ENCODE measurements around the gene PRSS22. TPM values are rescaled to one million over a fixed set of nuclear protein-coding genes. Genes with fewer than 3 reads are reported as not detected.

Gene PRSS22
- total and polyA plus RNA-seq, 4 donors: 11.5 to 34.1 (median 28.7) TPM

GRCh38 chr16:2827374-2827791 lies 30.6 kb downstream of the PRSS22 start:
- no peak for ATAC-seq (ENCODE audit: insufficient read depth, low FRiP score)
- Histone ChIP-seq H3K27ac (ENCODE audit: low read depth in 1 of 2, low read length in 1 of 2) (no peak overlapping the region), H3K4me3 (no peak overlapping the region), H3K27me3 (ENCODE audit: control insufficient read depth in 3 of 3, insufficient read depth in 3 of 3, low read length in 2 of 3) (no peaks in the 10 kb centered on the region), H3K9me3 (ENCODE audit: control insufficient read depth in 4 of 4, insufficient read depth in 3 of 4, low read length in 3 of 4) (no peaks in the 10 kb centered on the region), H3K4me1 (ENCODE audit: control insufficient read depth in 5 of 5, insufficient read depth in 5 of 5, low read length in 5 of 5) (peaks cover 0 to 13% (median 0%) of the 10 kb centered on the region in 5 donors), H3K9ac (ENCODE audit: insufficient read depth in 1 of 2, low read length in 2 of 2) (no peak overlapping the region), H3K36me3 (ENCODE audit: control insufficient read depth in 4 of 4, insufficient read depth in 4 of 4, low read length in 4 of 4) (no peaks in the 10 kb centered on the region)
- no peak for DNase-seq
- WGBS, 2 donors: 84 to 85% methylated on average over 15 of the region's 15 CpGs
- no peak for TF ChIP-seq CTCF (IDR thresholded peaks at IDR 0.05; ENCODE audit: control extremely low read depth, extremely low read depth)

- H3K4me3 ChIP-seq: no peak overlapping the region
- WGBS, 2 donors: 80% methylated on average over 18 to 19 of the region's 19 CpGs
- no peak overlapping the region for H3K9ac ChIP-seq (ENCODE audit: insufficient read depth in 1 of 2, low read length in 2 of 2)
- H3K27me3 ChIP-seq (ENCODE audit: control insufficient read depth in 3 of 3, insufficient read depth in 3 of 3, low read length in 2 of 3): no peaks in the 10 kb centered on the region
- ATAC-seq (ENCODE audit: insufficient read depth, low FRiP score) (no peak), DNase-seq (no peak)
- peaks cover 0 to 13% (median 0%) of the 10 kb centered on the region in 5 donors for H3K4me1 ChIP-seq (ENCODE audit: control insufficient read depth in 5 of 5, insufficient read depth in 5 of 5, low read length in 5 of 5)
- no peaks in the 10 kb centered on the region for H3K36me3 ChIP-seq (ENCODE audit: control insufficient read depth in 4 of 4, insufficient read depth in 4 of 4, low read length in 4 of 4)
- H3K9me3 ChIP-seq (ENCODE audit: control insufficient read depth in 4 of 4, insufficient read depth in 3 of 4, low read length in 3 of 4): no peaks in the 10 kb centered on the region
- no peak overlapping the region for H3K27ac ChIP-seq (ENCODE audit: low read depth in 1 of 2, low read length in 1 of 2)
- TF ChIP-seq CTCF (IDR thresholded peaks at IDR 0.05; ENCODE audit: control extremely low read depth, extremely low read depth): no peak
Observed at GRCh38 chr16:2826591-2827373, 31.2 kb downstream of the PRSS22 start.

- DNase-seq (no peak), ATAC-seq (ENCODE audit: insufficient read depth, low FRiP score) (no peak)
- H3K36me3 ChIP-seq (ENCODE audit: control insufficient read depth in 4 of 4, insufficient read depth in 4 of 4, low read length in 4 of 4): no peaks in the 10 kb centered on the region
- no peaks in the 10 kb centered on the region for H3K9me3 ChIP-seq (ENCODE audit: control insufficient read depth in 4 of 4, insufficient read depth in 3 of 4, low read length in 3 of 4)
- WGBS, 2 donors: 77 to 94% methylated on average over 11 of the region's 11 CpGs
- no peak overlapping the region for H3K4me3 ChIP-seq
- H3K4me1 ChIP-seq (ENCODE audit: control insufficient read depth in 5 of 5, insufficient read depth in 5 of 5, low read length in 5 of 5): peaks cover 0 to 13% (median 0%) of the 10 kb centered on the region in 5 donors
- no peak overlapping the region for H3K27ac ChIP-seq (ENCODE audit: low read depth in 1 of 2, low read length in 1 of 2)
- H3K27me3 ChIP-seq (ENCODE audit: control insufficient read depth in 3 of 3, insufficient read depth in 3 of 3, low read length in 2 of 3): peaks cover 0 to 1% (median 0%) of the 10 kb centered on the region in 3 donors
- H3K9ac ChIP-seq (ENCODE audit: insufficient read depth in 1 of 2, low read length in 2 of 2): no peak overlapping the region
- TF ChIP-seq CTCF (IDR thresholded peaks at IDR 0.05; ENCODE audit: control extremely low read depth, extremely low read depth): no peak
Observed at GRCh38 chr16:2825906-2826305, 32.1 kb downstream of the PRSS22 start.

Data from lung (tissue), 12 donors.